ENCODE data around the gene NPY4R. TPM values are rescaled to one million over a fixed set of nuclear protein-coding genes. Genes with fewer than 3 reads are reported as not detected.
"Not testable (repeated sequence)": the region's sequence is repeated elsewhere in the genome, so short reads cannot be mapped to it uniquely, and the experiment has no call there.

The NPY4R gene
- total RNA-seq, 3 donors from 2014 or later (not counting 1 experiment from before 2014, with no cell fraction given) = not detected

- H3K4me1 ChIP-seq (ENCODE audit: control insufficient read depth, insufficient read depth, low read length); intact Hi-C loops (cut with micrococcal nuclease); H3K4me1 Mint-ChIP-seq; H3K27me3 Mint-ChIP-seq (ENCODE audit: low read depth in 2 of 2); DNase-seq; H3K27me3 ChIP-seq (ENCODE audit: control insufficient read depth, insufficient read depth, low read length); H3K27ac ChIP-seq (ENCODE audit: low read length); H3K27ac Mint-ChIP-seq; H3K36me3 Mint-ChIP-seq; H3K4me3 Mint-ChIP-seq; H3K36me3 ChIP-seq (ENCODE audit: control insufficient read depth, insufficient read depth, low read length); H3K9me3 ChIP-seq (ENCODE audit: control insufficient read depth, insufficient read depth, low read length); ATAC-seq; H3K4me3 ChIP-seq (ENCODE audit: low read length); H3K9me3 Mint-ChIP-seq: not testable (repeated sequence)
- WGBS (ENCODE audit: insufficient coverage) = no CpG with 5 or more reads among the region's 5 CpGs
These were observed 46.2 kb upstream of the NPY4R start for GRCh38 chr10:46512002-46512401.

GRCh38 chr10:46499990-46500389 is 34.2 kb upstream of the NPY4R start:
- H3K9me3 ChIP-seq (ENCODE audit: control insufficient read depth, insufficient read depth, low read length); intact Hi-C loops (cut with micrococcal nuclease); H3K27ac Mint-ChIP-seq; H3K36me3 Mint-ChIP-seq; H3K27me3 ChIP-seq (ENCODE audit: control insufficient read depth, insufficient read depth, low read length); H3K27me3 Mint-ChIP-seq (ENCODE audit: low read depth in 2 of 2); H3K27ac ChIP-seq (ENCODE audit: low read length); DNase-seq; ATAC-seq; H3K9me3 Mint-ChIP-seq; H3K4me1 ChIP-seq (ENCODE audit: control insufficient read depth, insufficient read depth, low read length); H3K4me3 Mint-ChIP-seq; H3K4me1 Mint-ChIP-seq; H3K4me3 ChIP-seq (ENCODE audit: low read length); H3K36me3 ChIP-seq (ENCODE audit: control insufficient read depth, insufficient read depth, low read length): not testable (repeated sequence)
- no CpG with 5 or more reads among the region's 3 CpGs for WGBS (ENCODE audit: insufficient coverage)

GRCh38 chr10:46498985-46499703 is 33.4 kb upstream of the NPY4R start:
- intact Hi-C loops (cut with micrococcal nuclease); H3K4me1 Mint-ChIP-seq; H3K4me3 ChIP-seq (ENCODE audit: low read length): not testable (repeated sequence)

GRCh38 chr10:46497878-46498277 is 32.1 kb upstream of the NPY4R start:
- DNase-seq; H3K4me3 Mint-ChIP-seq; H3K4me1 ChIP-seq (ENCODE audit: control insufficient read depth, insufficient read depth, low read length); intact Hi-C loops (cut with micrococcal nuclease); H3K27me3 ChIP-seq (ENCODE audit: control insufficient read depth, insufficient read depth, low read length); H3K36me3 Mint-ChIP-seq; H3K36me3 ChIP-seq (ENCODE audit: control insufficient read depth, insufficient read depth, low read length); H3K9me3 ChIP-seq (ENCODE audit: control insufficient read depth, insufficient read depth, low read length); H3K4me3 ChIP-seq (ENCODE audit: low read length); H3K4me1 Mint-ChIP-seq; H3K9me3 Mint-ChIP-seq; H3K27ac Mint-ChIP-seq; H3K27me3 Mint-ChIP-seq (ENCODE audit: low read depth in 2 of 2); ATAC-seq; H3K27ac ChIP-seq (ENCODE audit: low read length): not testable (repeated sequence)
- no CpG with 5 or more reads among the region's 2 CpGs for whole genome bisulfite sequencing (ENCODE audit: insufficient coverage)

More at GRCh38 chr10:46498985-46499703, 33.4 kb upstream of the NPY4R start:
- H3K4me3 Mint-ChIP-seq; H3K4me1 ChIP-seq (ENCODE audit: control insufficient read depth, insufficient read depth, low read length); H3K27ac Mint-ChIP-seq; H3K27ac ChIP-seq (ENCODE audit: low read length); H3K9me3 Mint-ChIP-seq; H3K27me3 ChIP-seq (ENCODE audit: control insufficient read depth, insufficient read depth, low read length); DNase-seq; H3K27me3 Mint-ChIP-seq (ENCODE audit: low read depth in 2 of 2); H3K36me3 Mint-ChIP-seq; ATAC-seq; H3K9me3 ChIP-seq (ENCODE audit: control insufficient read depth, insufficient read depth, low read length); H3K36me3 ChIP-seq (ENCODE audit: control insufficient read depth, insufficient read depth, low read length): not testable (repeated sequence)
- 100% methylated on average over 1 of the region's 5 CpGs for WGBS (ENCODE audit: insufficient coverage)

- H3K4me1 ChIP-seq (ENCODE audit: control insufficient read depth, insufficient read depth, low read length); ATAC-seq; H3K27ac ChIP-seq (ENCODE audit: low read length); DNase-seq; H3K36me3 ChIP-seq (ENCODE audit: control insufficient read depth, insufficient read depth, low read length); H3K27me3 Mint-ChIP-seq (ENCODE audit: low read depth in 2 of 2); H3K27me3 ChIP-seq (ENCODE audit: control insufficient read depth, insufficient read depth, low read length); H3K36me3 Mint-ChIP-seq; H3K4me3 Mint-ChIP-seq; H3K9me3 ChIP-seq (ENCODE audit: control insufficient read depth, insufficient read depth, low read length); intact Hi-C loops (cut with micrococcal nuclease); H3K27ac Mint-ChIP-seq; H3K4me1 Mint-ChIP-seq; H3K4me3 ChIP-seq (ENCODE audit: low read length); H3K9me3 Mint-ChIP-seq: not testable (repeated sequence)
- no CpG with 5 or more reads among the region's 4 CpGs for WGBS (ENCODE audit: insufficient coverage)
These were observed 31.6 kb upstream of the NPY4R start for GRCh38 chr10:46497401-46497800.

- no CpG with 5 or more reads among the region's 1 CpG for WGBS (ENCODE audit: insufficient coverage)
- ATAC-seq; H3K4me1 ChIP-seq (ENCODE audit: control insufficient read depth, insufficient read depth, low read length); intact Hi-C loops (cut with micrococcal nuclease); H3K27me3 Mint-ChIP-seq (ENCODE audit: low read depth in 2 of 2); DNase-seq; H3K27ac Mint-ChIP-seq; H3K36me3 Mint-ChIP-seq; H3K4me1 Mint-ChIP-seq; H3K27ac ChIP-seq (ENCODE audit: low read length); H3K27me3 ChIP-seq (ENCODE audit: control insufficient read depth, insufficient read depth, low read length); H3K36me3 ChIP-seq (ENCODE audit: control insufficient read depth, insufficient read depth, low read length); H3K4me3 ChIP-seq (ENCODE audit: low read length); H3K9me3 ChIP-seq (ENCODE audit: control insufficient read depth, insufficient read depth, low read length); H3K4me3 Mint-ChIP-seq; H3K9me3 Mint-ChIP-seq: not testable (repeated sequence)
These were observed 25.8 kb upstream of the NPY4R start for GRCh38 chr10:46491364-46492114.

GRCh38 chr10:46490285-46490684 is 24.5 kb upstream of the NPY4R start:
- H3K4me3 Mint-ChIP-seq; DNase-seq; H3K27ac Mint-ChIP-seq; H3K36me3 Mint-ChIP-seq; intact Hi-C loops (cut with micrococcal nuclease); H3K4me1 Mint-ChIP-seq; H3K36me3 ChIP-seq (ENCODE audit: control insufficient read depth, insufficient read depth, low read length); H3K9me3 Mint-ChIP-seq; H3K4me1 ChIP-seq (ENCODE audit: control insufficient read depth, insufficient read depth, low read length); ATAC-seq; H3K27ac ChIP-seq (ENCODE audit: low read length); H3K27me3 Mint-ChIP-seq (ENCODE audit: low read depth in 2 of 2); H3K27me3 ChIP-seq (ENCODE audit: control insufficient read depth, insufficient read depth, low read length); H3K9me3 ChIP-seq (ENCODE audit: control insufficient read depth, insufficient read depth, low read length); H3K4me3 ChIP-seq (ENCODE audit: low read length): not testable (repeated sequence)
- no CpG with 5 or more reads among the region's 11 CpGs for WGBS (ENCODE audit: insufficient coverage)

GRCh38 chr10:46486459-46486858 is 20.7 kb upstream of the NPY4R start:
- H3K4me1 Mint-ChIP-seq; H3K4me3 Mint-ChIP-seq; H3K27me3 Mint-ChIP-seq (ENCODE audit: low read depth in 2 of 2); H3K9me3 Mint-ChIP-seq; H3K27ac ChIP-seq (ENCODE audit: low read length); H3K27me3 ChIP-seq (ENCODE audit: control insufficient read depth, insufficient read depth, low read length); intact Hi-C loops (cut with micrococcal nuclease); DNase-seq; H3K27ac Mint-ChIP-seq; H3K4me3 ChIP-seq (ENCODE audit: low read length); ATAC-seq; H3K4me1 ChIP-seq (ENCODE audit: control insufficient read depth, insufficient read depth, low read length); H3K36me3 ChIP-seq (ENCODE audit: control insufficient read depth, insufficient read depth, low read length); H3K36me3 Mint-ChIP-seq; H3K9me3 ChIP-seq (ENCODE audit: control insufficient read depth, insufficient read depth, low read length): not testable (repeated sequence)
- no CpG with 5 or more reads among the region's 2 CpGs for WGBS (ENCODE audit: insufficient coverage)
